Stimulated activated naive CD4-positive, alpha-beta T cell (primary cell): ENCODE measurements around the gene FLT3.
"Not testable (repeated sequence)": the region's sequence is repeated elsewhere in the genome, so short reads cannot be mapped to it uniquely, and the experiment has no call there.

Experiments
- DNase-seq, 6 experiments: peaks; one replicate each; lab custom pipeline; 2025; lab: John Stamatoyannopoulos, UW

FLT3 gene

GRCh38 chr13:28044608-28045007 lies 55.8 kb downstream of the FLT3 start:
- no peak for DNase-seq

- DNase-seq = no peak
Observed at GRCh38 chr13:28043224-28043623, 57.2 kb downstream of the FLT3 start.

GRCh38 chr13:28041501-28041900 lies 58.9 kb downstream of the FLT3 start:
- no peak for DNase-seq

DNA sequence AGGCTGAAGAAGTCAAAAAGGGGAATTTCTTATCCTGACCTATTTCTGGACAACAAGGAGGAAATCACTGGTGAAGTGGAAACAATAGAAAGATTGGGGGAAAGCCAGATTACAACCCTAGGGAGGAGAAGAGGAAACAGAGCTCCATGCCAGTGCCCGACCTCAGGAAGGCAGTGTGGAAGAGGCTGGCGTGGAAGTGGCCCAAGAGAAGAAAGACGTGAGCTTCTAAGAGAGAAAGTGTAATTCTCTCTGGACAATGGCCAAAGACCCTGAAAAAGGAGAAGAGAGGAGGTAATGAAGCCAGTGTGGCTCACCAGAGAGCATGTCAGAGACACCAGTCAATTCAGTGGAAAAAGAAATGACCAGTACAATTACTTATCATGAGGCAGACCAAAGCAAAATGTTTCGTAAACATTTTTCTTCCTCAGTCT lies 59.3 kb downstream of the FLT3 start:
- DNase-seq = no peak

DNA sequence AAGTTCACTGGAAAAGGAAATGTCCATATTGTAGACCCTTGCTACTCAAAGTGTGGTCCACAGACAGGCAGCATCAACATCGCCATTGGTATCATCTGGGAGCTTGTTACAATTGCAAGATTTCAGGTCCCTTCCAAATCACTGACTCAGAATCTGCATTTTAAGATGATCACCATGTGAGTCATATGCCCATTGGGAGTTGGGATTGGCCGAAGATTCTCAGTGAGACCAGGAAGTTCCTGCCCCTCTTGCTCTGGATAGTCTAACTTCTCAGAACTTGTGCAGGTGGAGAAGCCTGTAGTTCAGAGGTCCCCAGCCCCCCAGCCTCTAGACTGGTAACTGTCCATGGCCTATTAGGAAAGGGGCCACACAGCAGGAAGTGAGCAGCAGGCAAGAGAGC lies 63.0 kb downstream of the FLT3 start:
- no peak for DNase-seq

GRCh38 chr13:28035146-28035782 lies 65.1 kb downstream of the FLT3 start:
- DNase-seq = no peak

DNA sequence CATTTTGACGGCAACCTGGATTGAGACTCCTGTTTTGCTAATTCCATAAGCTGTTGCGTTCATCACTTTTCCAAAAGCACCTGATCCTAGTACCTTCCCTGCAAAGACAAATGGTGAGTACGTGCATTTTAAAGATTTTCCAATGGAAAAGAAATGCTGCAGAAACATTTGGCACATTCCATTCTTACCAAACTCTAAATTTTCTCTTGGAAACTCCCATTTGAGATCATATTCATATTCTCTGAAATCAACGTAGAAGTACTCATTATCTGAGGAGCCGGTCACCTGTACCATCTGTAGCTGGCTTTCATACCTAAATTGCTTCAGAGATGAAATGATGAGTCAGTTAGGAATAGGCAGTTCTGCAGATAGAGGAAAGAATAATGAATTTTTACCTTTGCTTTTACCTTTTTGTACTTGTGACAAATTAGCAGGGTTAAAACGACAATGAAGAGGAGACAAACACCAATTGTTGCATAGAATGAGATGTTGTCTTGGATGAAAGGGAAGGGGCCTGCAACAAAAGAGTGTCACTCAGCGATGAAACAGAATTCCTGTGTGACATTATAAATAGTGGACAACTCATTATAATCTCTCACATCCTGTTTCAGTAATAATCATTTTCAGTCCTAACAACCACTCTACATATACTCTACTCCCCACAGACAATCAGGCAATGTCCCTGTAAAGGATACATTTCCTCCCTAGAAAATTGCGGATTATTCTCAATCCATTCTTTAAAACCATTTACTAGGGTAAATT lies 66.3 kb downstream of the FLT3 start:
- no peak for DNase-seq

GRCh38 chr13:28032438-28032837 lies 67.9 kb downstream of the FLT3 start:
- not testable (repeated sequence) for DNase-seq

DNA sequence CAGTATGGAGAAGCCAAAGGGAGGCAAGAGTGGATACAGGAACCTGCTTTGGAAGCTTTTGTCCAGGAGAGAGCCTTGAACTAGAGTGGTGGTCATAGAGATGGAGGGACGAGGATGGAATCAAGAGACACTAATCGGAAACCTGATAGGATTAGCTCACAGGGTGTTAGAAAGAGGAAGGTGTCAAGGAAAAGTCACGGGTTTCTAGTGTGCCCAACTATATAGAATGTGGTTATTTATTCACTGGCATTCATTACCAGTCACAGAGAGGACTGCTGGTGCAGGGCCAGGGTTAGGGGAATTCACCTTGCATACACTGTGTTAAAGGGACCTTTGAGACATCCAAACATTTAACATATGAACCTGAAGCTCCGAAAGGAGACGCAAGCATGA lies 68.5 kb downstream of the FLT3 start:
- DNase-seq = no peak

GRCh38 chr13:28031220-28031895 lies 69.0 kb downstream of the FLT3 start:
- DNase-seq = no peak

GRCh38 chr13:28027607-28028364 lies 72.6 kb downstream of the FLT3 start:
- DNase-seq = no peak

DNA sequence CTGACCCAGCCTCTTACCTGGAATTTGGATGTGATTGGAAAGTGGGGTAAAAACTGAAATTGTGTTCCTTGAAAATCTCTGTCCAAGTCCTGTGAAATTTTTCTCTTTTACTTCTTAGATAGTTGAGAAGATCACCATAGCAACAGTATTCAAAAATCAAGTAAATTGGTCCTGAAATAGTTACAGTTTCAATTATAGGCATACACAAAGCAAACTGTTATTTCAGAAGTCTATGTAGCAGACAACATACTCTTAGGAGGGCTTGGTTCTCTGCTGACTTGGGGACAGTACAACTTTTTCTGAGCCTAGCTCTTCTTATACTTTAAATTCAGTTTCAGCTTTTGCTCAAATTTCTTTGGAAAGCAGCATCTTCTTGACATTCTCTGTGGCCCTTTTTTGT lies 73.3 kb downstream of the FLT3 start:
- DNase-seq = no peak

- no peak for DNase-seq
Observed at GRCh38 chr13:28026508-28026907, 73.9 kb downstream of the FLT3 start.

DNA sequence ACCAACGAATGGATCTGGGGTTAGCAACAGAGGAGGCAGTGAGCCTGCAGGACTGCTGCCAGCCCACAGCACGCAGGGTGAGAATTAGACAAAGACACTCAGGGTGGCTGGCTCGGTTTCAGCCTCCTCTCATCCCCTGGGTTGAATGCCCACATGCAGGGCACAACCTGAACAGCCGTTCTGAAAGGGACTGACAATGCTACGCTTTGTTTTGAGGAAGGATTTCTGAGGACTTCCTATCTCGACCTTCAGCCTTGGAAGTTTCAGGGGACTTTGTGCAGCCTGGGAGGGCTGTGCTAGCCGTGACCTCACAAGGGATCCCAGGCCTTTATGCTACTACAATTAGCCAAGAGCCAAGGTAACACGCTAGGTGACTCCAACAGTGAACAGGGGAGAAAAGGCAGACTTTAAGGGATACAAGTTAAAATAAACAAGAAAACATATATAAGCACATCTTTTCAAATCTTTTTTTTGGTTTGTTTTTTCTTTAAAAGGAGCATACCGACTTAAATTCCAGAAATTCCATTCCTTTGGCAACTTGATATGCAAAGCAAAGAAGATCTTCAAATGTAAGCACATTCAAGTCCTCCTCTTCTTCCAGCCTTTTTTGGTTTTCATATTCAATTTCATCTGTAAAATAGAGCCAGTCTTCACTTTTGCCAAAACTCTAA lies 77.4 kb downstream of the FLT3 start:
- DNase-seq = no peak

DNA sequence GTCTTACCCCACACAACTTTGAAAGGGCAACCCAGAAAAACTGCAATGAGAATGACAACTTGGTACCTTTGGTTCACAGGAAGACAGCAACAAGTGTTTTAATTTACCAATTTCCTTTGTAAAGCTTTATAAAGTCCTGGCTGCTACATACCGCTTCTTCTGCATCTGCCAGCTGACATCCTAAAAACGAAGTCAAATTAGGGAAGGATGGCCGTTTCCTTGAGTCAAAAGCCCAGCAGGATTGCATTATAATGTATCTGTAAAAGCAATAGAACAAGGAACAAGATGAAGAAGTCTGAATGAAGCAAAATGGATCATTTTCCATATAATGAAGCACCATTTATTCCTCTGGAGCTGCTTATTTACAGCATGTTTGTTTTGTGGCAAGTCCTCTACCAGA lies 86.1 kb downstream of the FLT3 start:
- no peak for DNase-seq

DNA sequence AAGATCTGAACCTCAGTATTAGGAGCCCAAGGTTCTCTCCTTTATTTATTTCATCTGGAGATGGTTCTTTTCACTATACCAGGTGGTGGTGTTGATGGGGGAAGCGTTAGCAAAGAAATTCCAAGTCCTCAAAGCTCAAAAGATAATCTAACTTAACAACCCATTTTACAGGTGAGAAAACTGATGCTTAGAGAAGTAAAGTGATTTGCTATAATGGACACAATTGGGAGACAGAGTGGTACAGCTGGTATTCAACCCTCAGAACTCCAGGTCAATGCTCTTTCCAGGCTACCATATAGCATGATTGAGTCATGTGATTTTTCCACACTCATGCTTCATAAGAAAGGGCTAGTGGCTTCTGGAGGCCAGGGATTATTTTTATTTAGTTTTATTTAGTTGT lies 86.9 kb downstream of the FLT3 start:
- DNase-seq = no peak

GRCh38 chr13:28012896-28013295 lies 87.5 kb downstream of the FLT3 start:
- DNase-seq = no peak

DNA sequence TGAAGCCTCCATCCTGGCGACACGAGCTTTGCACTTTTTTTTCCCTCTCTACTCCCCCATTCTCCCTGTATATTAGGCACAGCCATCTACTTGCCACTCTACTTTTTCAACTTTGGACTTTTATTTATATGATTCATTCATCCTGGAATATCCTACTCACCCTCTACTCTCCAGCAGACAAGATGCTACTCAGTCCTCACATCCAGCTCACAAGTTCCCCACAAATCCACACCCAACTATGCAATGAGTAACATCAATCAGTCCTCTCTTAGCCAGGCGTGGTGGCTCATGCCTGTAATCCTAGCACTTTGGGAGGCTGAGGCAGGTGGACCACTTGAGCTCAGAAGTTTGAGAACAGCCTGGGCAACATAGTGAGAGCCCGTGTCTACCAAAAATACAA lies 88.0 kb downstream of the FLT3 start:
- DNase-seq = no peak

GRCh38 chr13:28010046-28010445 lies 90.3 kb downstream of the FLT3 start:
- no peak for DNase-seq

DNA sequence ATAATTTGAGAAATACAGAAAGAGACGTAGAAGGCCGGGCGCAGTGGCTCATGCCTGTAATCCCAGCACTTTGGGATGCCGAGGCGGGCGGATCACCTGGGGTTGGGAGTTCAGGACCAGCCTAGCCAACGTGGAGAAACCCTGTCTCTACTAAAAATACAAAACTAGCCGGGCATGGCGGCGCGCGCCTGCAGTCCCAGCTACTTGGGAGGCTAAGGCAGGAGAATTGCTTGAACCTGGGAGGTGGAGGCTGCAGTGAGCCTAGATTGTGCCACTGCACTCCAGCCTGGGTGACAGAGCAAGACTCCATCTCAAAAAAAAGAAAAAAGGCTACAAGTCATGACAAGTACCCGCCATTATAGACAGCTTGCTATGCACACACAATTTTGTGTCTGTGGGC lies 95.4 kb downstream of the FLT3 start:
- DNase-seq = not testable (repeated sequence)

DNA sequence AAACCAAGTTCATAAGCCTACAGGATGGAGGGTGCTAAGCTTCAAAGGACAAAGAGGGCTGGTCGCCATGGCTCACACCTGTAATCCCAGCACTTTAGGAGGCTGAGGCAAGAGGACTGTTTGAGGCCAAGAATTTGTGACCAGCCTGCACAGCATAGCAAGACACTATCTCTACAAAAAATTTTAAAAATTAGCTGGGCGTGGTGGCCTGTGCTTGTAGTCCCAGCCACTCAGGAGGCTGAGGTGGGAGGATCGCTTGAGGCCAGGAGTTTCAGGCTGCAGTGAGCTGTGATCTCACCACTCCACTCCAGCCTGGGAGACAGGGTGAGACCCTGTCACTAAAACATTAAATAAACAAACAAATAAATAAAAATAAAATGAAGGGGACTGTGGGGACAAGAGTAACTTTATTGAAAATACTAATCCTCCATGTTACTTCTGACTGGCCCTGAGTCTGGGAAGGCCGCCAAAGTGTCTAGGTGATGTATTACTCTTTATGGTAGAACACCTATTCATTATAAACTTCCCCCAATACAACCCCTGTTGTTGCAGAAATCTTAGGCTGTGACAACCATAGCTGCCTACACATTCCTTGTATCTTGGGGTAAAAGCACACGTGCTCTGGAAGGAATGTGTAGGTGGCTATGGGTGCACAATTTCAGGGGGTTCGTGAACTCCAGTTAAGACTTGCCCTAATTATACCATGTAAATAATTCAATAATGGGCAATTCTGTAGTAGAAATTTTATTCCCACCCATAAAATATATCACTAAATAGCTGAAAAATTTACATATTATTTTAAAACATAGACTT lies 97.3 kb downstream of the FLT3 start:
- no peak for DNase-seq
